HPDE6-E6E7 (cell line): ENCODE data around the gene CHD1.
A peak's percentile ranks its signal among the peaks of the same experiment; 100 is the strongest.
"Not testable (repeated sequence)": the region's sequence is repeated elsewhere in the genome, so short reads cannot be mapped to it uniquely, and the experiment has no call there.

Source experiments
- DNase-seq: peaks from one replicate; pipeline ENCODE4 v3.0.0; 2011; ENCODE audit warnings: missing footprints; ENCODE audit errors: extremely low spot score

Gene CHD1

GRCh38 chr5:98928873-98929709 is at the start of gene CHD1:
TSS of gene CHD1 (minus strand) at chr5:98929007. CDS start at chr5:98926386, 2,621 bp downstream.
- DNase-seq, result peak; percentile 90

- DNase-seq, result no peak
These were observed 49.7 kb upstream of the CHD1 start for GRCh38 chr5:98978528-98978927.

GRCh38 chr5:98977723-98978122 is 48.9 kb upstream of the CHD1 start:
- peak; percentile 17 for DNase-seq

GRCh38 chr5:98975682-98976407 is 47.0 kb upstream of the CHD1 start:
- no peak for DNase-seq

- peak; percentile 25 for DNase-seq
These were observed 46.4 kb upstream of the CHD1 start for GRCh38 chr5:98975223-98975622.

- no peak for DNase-seq
These were observed 40.6 kb upstream of the CHD1 start for GRCh38 chr5:98969400-98969799.

GRCh38 chr5:98968056-98968564 is 39.3 kb upstream of the CHD1 start:
- DNase-seq, result no peak

- no peak for DNase-seq
These were observed 36.4 kb upstream of the CHD1 start for GRCh38 chr5:98965226-98965625.

GRCh38 chr5:98964621-98965020 is 35.8 kb upstream of the CHD1 start:
- no peak for DNase-seq

- DNase-seq, result no peak
These were observed 34.2 kb upstream of the CHD1 start for GRCh38 chr5:98963019-98963418.

- DNase-seq, result no peak
These were observed 33.8 kb upstream of the CHD1 start for GRCh38 chr5:98962587-98962986.

- DNase-seq, result no peak
These were observed 33.0 kb upstream of the CHD1 start for GRCh38 chr5:98961665-98962344.

- no peak for DNase-seq
These were observed 28.5 kb upstream of the CHD1 start for GRCh38 chr5:98957307-98957706.

GRCh38 chr5:98955888-98956287 is 27.1 kb upstream of the CHD1 start:
- DNase-seq, result not testable (repeated sequence)

- DNase-seq, result not testable (repeated sequence)
These were observed 26.7 kb upstream of the CHD1 start for GRCh38 chr5:98955471-98955870.

GRCh38 chr5:98954392-98955028 is 25.7 kb upstream of the CHD1 start:
- DNase-seq, result no peak

GRCh38 chr5:98942847-98943246 is 14.0 kb upstream of the CHD1 start:
- no peak for DNase-seq

- no peak for DNase-seq
These were observed 12.5 kb upstream of the CHD1 start for GRCh38 chr5:98941131-98941883.

- DNase-seq, result no peak
These were observed 11.8 kb upstream of the CHD1 start for GRCh38 chr5:98940581-98940980.

GRCh38 chr5:98938464-98938863 is 9.7 kb upstream of the CHD1 start:
- peak; percentile 11 for DNase-seq
